Measurements from ENCODE around the gene PWWP3B.
"Not testable (repeated sequence)": the region's sequence is repeated elsewhere in the genome, so short reads cannot be mapped to it uniquely, and the experiment has no call there.

The PWWP3B gene

DNA sequence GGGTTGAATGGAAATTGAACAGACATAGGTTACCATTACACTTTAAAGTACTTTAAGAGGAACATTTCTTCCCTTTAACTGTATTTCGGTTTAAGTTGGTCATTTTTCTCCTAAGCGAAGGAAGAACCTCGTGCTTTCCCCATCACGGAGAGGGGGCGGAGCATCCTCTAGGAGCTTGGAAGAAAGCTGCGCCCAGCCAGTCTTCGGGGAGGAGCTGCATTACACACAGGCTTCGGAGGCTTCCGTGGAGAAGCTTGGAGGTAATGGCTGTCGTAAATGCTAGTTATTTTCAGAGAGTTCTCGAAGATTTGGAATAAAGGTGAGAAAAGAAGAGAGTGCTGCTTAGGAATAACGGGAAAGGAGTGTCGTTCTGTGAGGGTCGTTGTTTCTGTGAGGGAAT is at the start of gene PWWP3B:
Gene PWWP3B, plus strand, starts transcription at position 199 of the 400 bp plus-strand sequence. CDS start 37,128 bp downstream, outside the sequence.
- H3K4me3 Mint-ChIP-seq = no peak within 1 kb of the TSS
- H3K36me3 Mint-ChIP-seq (ENCODE audit: low read depth) = no peaks in the 10 kb centered on the region
- H3K4me1 Mint-ChIP-seq (ENCODE audit: low read depth) = no peaks in the 10 kb centered on the region
- no peaks in the 10 kb centered on the region for H3K9me3 Mint-ChIP-seq
- no peak within 1 kb of the TSS for H3K27ac Mint-ChIP-seq
- no peak for DNase-seq (ENCODE audit: low spot score)
- no peaks in the 10 kb centered on the region for H3K27me3 Mint-ChIP-seq (ENCODE audit: low read depth)

DNA sequence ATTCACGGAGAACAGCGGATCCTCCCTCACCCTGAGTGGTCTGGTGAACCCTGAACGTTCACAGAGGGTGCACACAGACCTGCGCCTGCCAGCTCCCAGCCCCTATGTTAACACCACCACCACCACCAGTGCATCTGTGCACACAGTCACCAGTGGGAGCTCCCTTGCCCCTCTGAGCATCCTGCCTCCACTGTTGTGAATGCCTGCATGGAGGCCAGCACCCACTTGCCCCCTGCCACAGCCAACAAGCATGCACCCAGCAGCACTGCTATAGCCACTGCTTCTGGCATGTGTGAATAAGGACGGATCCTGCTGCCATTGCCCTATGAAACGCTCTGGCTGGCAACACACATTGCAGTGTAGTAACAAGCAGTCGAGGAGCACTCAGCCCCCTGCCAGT is 29.1 kb upstream of the PWWP3B start:
- no peak for DNase-seq (ENCODE audit: low spot score)
- no peaks in the 10 kb centered on the region for H3K4me1 Mint-ChIP-seq (ENCODE audit: low read depth)
- no peaks in the 10 kb centered on the region for H3K27me3 Mint-ChIP-seq (ENCODE audit: low read depth)
- H3K27ac Mint-ChIP-seq = no peak overlapping the region
- no peak overlapping the region for H3K4me3 Mint-ChIP-seq
- no peaks in the 10 kb centered on the region for H3K36me3 Mint-ChIP-seq (ENCODE audit: low read depth)
- H3K9me3 Mint-ChIP-seq = peaks cover 12% of the 10 kb centered on the region

DNA sequence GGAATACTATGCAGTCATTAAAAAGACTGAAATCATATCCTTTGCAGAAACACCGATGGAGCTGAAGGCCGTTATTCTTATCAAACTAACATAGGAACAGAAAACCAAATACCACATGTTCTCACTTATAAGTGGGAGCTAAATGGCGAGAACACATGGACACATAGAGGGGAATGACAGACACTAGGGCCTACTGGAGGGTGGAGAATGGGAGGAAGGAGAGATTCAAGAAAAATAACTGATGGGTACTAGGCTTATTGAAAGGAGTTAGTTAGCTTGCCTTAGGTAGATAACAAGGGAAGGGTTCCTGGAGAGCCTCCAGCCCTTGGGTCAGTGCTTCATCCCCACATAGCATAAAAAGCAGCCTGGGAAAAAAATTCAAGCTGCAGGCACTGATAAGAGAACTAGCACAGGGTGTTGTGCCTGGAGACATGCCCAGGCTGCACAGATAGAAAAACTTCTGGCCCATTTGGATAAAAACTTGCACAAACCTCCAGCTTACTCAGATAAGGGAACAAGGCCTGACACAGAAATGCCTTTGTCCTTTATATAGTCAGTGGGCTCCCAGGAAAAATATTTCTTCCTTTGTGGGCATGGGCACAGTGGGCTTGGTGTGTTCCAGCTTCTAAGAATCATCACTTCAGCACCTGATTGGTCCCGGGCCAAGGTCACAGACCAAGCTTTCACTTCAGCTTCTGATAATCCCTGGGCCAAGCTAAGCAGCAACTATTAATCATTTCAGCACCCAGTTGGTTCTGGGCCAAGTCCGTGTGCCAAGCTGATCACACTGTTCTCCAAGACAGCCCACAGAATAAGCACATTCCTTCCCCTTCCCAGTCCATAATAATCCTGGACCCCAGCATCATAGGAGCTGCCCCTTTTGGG is 23.1 kb upstream of the PWWP3B start:
- Mint-ChIP-seq H3K4me3 (no peak overlapping the region), H3K27ac (no peak overlapping the region), H3K27me3 (ENCODE audit: low read depth) (no peaks in the 10 kb centered on the region), H3K9me3 (peaks cover 15% of the 10 kb centered on the region), H3K36me3 (ENCODE audit: low read depth) (no peaks in the 10 kb centered on the region), H3K4me1 (ENCODE audit: low read depth) (no peaks in the 10 kb centered on the region)
- DNase-seq (ENCODE audit: low spot score) = no peak

DNA sequence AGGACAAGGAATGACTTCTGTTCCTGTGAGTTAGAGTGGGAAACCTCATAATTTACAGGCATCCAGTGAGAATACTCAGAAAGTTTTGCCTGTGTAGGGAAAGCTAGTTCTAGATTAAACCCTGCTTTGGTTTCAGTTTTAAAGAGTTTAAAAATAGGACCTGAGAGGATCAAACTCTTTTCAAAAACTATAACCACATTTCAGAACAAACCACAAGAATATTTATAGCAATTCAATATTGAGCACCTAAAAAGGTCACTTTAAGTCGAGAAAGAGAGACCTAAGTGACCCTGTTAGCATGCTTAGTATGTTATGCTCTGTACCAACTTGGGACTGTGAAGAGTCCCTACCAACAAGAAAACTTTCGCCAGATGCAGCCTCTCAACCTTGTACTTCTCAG is 17.4 kb upstream of the PWWP3B start:
- no peak for DNase-seq (ENCODE audit: low spot score)
- no peaks in the 10 kb centered on the region for H3K36me3 Mint-ChIP-seq (ENCODE audit: low read depth)
- H3K27me3 Mint-ChIP-seq (ENCODE audit: low read depth) = no peaks in the 10 kb centered on the region
- peaks cover under 1% of the 10 kb centered on the region for H3K9me3 Mint-ChIP-seq
- H3K4me3 Mint-ChIP-seq = no peak overlapping the region
- H3K27ac Mint-ChIP-seq = no peak overlapping the region
- no peaks in the 10 kb centered on the region for H3K4me1 Mint-ChIP-seq (ENCODE audit: low read depth)

DNA sequence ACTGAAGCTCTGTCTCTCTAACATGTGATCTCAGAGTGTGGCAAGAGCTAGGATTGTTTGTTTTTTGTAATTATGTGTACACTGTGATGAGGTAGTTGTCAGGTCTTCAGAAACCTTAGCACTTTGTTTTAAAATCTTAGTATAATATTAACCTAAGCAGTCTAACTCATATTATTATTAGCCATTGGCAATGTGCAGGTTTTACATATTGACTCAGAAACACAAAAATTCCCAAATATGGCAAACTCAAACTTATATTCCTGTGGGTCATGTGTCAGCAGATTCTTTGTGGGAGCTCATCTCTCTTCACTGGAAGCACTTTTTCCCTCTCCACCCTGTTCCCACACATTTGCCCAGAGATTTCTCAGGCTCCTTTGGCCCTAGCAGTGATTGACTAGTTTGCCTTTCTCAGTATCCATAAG is 8.2 kb upstream of the PWWP3B start:
- H3K9me3 Mint-ChIP-seq = no peaks in the 10 kb centered on the region
- no peak overlapping the region for H3K27ac Mint-ChIP-seq
- no peaks in the 10 kb centered on the region for H3K36me3 Mint-ChIP-seq (ENCODE audit: low read depth)
- no peak overlapping the region for H3K4me3 Mint-ChIP-seq
- no peak for DNase-seq (ENCODE audit: low spot score)
- H3K27me3 Mint-ChIP-seq (ENCODE audit: low read depth) = no peaks in the 10 kb centered on the region
- no peaks in the 10 kb centered on the region for H3K4me1 Mint-ChIP-seq (ENCODE audit: low read depth)

DNA sequence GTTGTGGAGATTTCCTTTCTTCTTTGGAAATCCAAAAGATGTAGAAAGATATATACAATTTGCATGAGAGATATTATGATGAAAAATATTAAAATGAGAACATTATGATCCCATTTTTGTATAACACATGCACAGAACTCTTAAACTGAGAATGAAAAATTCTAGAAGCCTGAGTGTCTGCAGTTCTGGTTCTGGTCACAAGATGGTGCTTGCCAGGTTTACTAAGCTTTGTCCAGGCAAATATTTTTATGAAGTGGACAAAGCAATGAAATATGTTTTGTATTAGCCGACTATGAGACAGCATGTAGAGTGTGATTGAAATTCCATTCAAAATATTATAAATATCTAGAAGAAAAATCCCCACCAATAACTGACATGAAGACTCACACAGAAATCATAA is 2.2 kb downstream of the PWWP3B start:
- no peaks in the 10 kb centered on the region for H3K27me3 Mint-ChIP-seq (ENCODE audit: low read depth)
- no peak overlapping the region for H3K4me3 Mint-ChIP-seq
- H3K27ac Mint-ChIP-seq = no peak overlapping the region
- no peaks in the 10 kb centered on the region for H3K36me3 Mint-ChIP-seq (ENCODE audit: low read depth)
- H3K9me3 Mint-ChIP-seq = no peaks in the 10 kb centered on the region
- no peak for DNase-seq (ENCODE audit: low spot score)
- H3K4me1 Mint-ChIP-seq (ENCODE audit: low read depth) = no peaks in the 10 kb centered on the region

DNA sequence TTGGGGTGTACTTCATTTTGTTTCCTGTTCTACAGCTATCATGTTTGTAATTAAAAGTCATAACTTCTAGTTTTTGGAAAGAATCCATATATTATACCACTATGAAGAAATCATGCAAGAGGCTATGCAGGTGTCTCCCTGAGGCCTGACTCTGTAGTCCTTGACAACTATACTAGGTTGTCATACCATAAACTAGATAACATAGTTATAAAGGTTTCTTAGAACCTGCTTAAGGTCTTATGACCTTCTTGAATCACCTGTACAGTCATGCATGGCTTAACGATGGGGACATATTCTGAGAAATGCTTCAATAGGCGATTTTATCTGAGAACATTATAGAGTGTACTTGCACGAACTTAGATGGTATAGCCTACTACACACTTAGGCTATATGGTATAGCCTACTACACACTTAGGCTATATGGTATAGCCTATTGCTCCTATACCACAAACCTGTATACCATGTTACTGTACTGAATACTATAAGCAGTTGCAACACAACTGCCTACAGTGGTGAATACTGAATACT is 3.3 kb downstream of the PWWP3B start:
- Mint-ChIP-seq H3K4me1 (ENCODE audit: low read depth) (no peaks in the 10 kb centered on the region), H3K27ac (no peak overlapping the region), H3K4me3 (no peak overlapping the region), H3K36me3 (ENCODE audit: low read depth) (no peaks in the 10 kb centered on the region), H3K9me3 (no peaks in the 10 kb centered on the region), H3K27me3 (ENCODE audit: low read depth) (no peaks in the 10 kb centered on the region)
- no peak for DNase-seq (ENCODE audit: low spot score)

DNA sequence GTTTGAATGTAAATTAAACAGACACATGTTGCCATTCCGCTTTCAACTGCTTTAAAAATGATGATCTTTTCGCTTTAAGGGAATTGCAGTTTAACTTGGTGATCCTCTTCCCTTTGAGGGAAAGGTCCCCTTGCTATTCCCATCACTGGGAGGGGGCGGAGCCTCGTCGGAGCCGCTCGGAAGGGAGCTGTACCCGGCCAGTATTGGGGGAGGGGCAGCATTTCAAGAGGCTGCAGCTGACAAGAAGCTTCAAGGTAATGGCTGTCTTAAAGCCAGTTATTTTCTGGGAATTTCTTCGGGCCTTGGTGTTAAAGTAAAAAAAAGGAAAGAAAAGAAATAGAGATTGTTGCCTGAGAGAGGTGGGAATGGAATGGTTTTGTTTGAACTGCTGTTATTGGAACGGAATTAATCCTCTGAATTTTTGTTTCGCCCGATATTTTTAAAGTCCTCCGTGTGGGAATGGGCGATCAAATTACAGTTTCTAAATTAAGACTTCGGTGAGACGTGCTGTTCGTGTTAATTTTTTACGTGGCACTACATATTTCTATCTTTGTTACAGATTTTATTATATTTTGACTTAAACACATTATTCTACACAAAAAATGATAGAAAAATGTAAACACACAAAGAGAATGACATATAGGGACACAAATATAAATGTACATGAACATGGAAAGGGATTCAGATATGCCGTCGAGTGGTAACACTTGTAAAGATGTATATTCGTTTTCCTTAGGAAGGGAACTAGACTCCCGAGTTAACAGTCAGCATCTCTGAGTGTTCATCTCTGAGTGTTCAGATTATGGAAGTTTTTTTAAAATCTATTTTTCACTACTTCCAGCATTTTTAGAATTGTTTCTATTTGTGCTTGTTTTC is 9.2 kb downstream of the PWWP3B start:
- H3K9me3 Mint-ChIP-seq = peaks cover 4% of the 10 kb centered on the region
- DNase-seq (ENCODE audit: low spot score) = no peak
- no peak overlapping the region for H3K4me3 Mint-ChIP-seq
- no peak overlapping the region for H3K27ac Mint-ChIP-seq
- no peaks in the 10 kb centered on the region for H3K4me1 Mint-ChIP-seq (ENCODE audit: low read depth)
- no peaks in the 10 kb centered on the region for H3K36me3 Mint-ChIP-seq (ENCODE audit: low read depth)
- no peaks in the 10 kb centered on the region for H3K27me3 Mint-ChIP-seq (ENCODE audit: low read depth)

DNA sequence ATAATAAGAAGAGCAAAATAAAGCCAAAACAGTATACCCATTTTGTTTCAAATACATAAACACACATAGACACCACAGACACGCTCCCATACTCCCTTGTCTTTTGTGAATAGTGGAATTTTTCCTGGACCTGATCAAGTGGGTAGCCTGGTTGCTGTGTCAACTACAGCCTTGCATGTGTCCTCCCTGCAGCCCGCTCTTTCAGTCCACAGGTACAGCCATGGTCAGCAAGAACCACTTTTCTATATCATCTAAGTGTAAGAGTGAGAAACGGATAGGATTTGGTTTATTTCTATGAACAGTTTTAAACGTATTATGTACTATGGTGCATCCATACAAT is 9.8 kb downstream of the PWWP3B start:
- H3K36me3 Mint-ChIP-seq (ENCODE audit: low read depth) = no peaks in the 10 kb centered on the region
- no peaks in the 10 kb centered on the region for H3K27me3 Mint-ChIP-seq (ENCODE audit: low read depth)
- H3K4me3 Mint-ChIP-seq = no peak overlapping the region
- H3K27ac Mint-ChIP-seq = no peak overlapping the region
- no peak for DNase-seq (ENCODE audit: low spot score)
- H3K9me3 Mint-ChIP-seq = peaks cover 6% of the 10 kb centered on the region
- no peaks in the 10 kb centered on the region for H3K4me1 Mint-ChIP-seq (ENCODE audit: low read depth)

DNA sequence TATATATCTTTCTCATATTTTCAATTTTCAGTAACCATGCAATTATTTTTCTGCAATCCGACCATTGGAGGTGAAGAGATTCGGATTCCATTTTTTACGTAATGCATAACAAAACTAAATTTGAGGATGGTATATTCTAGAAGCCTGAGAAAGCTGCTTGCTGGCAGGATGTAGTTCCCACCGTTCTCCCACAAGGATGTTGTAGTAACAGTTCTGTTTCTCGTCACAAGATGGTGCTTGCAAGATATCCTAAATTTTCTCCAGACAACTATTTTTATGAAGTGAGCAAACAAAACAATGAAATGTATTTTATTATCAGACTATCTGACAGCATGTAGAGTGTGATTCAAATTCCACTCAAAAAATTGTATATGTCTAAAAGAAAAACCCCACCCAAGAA is 10.7 kb downstream of the PWWP3B start:
- H3K4me3 Mint-ChIP-seq = no peak overlapping the region
- no peaks in the 10 kb centered on the region for H3K4me1 Mint-ChIP-seq (ENCODE audit: low read depth)
- no peaks in the 10 kb centered on the region for H3K36me3 Mint-ChIP-seq (ENCODE audit: low read depth)
- H3K27me3 Mint-ChIP-seq (ENCODE audit: low read depth) = no peaks in the 10 kb centered on the region
- H3K27ac Mint-ChIP-seq = no peak overlapping the region
- peaks cover 6% of the 10 kb centered on the region for H3K9me3 Mint-ChIP-seq
- DNase-seq (ENCODE audit: low spot score) = no peak

DNA sequence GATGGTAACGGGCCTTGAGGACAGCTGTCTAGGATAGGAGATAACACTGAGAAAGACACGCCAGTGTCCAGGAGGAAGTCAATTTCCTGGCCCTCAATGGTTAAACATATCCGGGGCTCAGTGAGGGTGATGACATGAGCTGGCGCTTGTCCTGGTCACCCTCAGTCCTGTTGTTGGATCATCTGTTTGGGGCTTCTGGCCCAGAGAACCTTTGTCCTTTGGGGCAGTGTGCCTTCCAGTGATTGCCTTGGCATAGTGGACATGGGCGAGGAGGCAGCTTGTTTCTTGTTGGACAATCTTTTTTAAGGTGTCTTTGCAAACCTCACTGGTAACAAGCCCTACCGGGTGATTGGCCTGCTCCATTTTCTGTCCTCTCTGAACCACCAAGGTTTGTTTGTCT is 15.6 kb downstream of the PWWP3B start:
- not testable (repeated sequence) for H3K9me3 Mint-ChIP-seq; H3K27ac Mint-ChIP-seq; H3K4me3 Mint-ChIP-seq; H3K27me3 Mint-ChIP-seq (ENCODE audit: low read depth); H3K4me1 Mint-ChIP-seq (ENCODE audit: low read depth); H3K36me3 Mint-ChIP-seq (ENCODE audit: low read depth); DNase-seq (ENCODE audit: low spot score)

DNA sequence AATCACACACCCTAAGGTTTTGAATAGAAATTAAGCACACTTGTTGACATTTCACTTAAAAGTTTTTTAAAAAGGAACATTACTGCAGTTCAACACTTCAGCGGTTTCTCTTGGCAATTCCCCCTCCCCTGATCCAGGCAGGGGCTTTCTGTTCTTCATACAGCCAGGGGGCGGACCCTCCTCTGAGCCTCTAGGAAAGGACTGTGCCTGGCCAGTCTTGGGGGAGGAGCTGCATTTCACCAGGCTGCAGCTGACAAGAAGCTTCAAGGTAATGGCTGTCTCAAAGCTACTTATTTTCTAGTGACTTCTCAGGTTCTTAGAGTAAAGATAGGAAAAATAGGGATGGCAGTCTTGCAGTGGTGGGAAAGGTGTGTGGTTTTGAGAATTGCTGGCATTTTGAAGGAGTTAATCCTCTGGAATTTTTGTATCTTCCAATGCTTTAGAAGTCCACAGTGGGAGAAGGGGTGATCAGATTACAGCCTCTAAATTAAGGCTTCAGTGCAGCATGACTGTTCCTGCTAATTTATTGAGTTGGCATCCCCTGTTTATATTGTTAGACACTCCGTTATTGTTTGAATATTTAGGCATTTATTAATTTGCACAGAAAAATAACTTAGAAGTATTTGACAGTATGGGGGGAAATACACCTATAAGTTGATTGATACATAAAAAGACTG is 33.5 kb downstream of the PWWP3B start:
- no peak overlapping the region for H3K4me3 Mint-ChIP-seq
- H3K4me1 Mint-ChIP-seq (ENCODE audit: low read depth) = no peaks in the 10 kb centered on the region
- no peaks in the 10 kb centered on the region for H3K9me3 Mint-ChIP-seq
- DNase-seq (ENCODE audit: low spot score) = no peak
- no peaks in the 10 kb centered on the region for H3K27me3 Mint-ChIP-seq (ENCODE audit: low read depth)
- H3K36me3 Mint-ChIP-seq (ENCODE audit: low read depth) = no peaks in the 10 kb centered on the region
- no peak overlapping the region for H3K27ac Mint-ChIP-seq

DNA sequence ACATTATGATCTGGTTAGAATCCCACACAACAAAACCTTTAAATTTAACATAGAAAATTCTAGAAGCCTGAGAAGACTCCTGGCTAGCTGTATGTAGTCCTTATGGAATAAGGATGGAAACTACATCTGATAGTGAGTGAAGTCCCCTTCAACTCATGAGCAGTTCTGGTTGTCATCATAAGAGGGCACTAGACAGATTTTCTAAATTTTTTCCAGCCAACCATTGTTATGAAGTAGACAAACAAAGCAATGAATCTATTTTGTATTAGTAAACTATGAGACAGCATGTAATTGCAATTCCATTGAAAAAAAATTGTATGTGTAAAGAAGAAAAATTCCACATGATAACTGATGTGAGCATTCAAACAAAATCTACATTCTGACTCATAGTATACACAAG is 35.2 kb downstream of the PWWP3B start:
- no peaks in the 10 kb centered on the region for H3K4me1 Mint-ChIP-seq (ENCODE audit: low read depth)
- no peaks in the 10 kb centered on the region for H3K9me3 Mint-ChIP-seq
- no peak overlapping the region for H3K27ac Mint-ChIP-seq
- no peak overlapping the region for H3K4me3 Mint-ChIP-seq
- DNase-seq (ENCODE audit: low spot score) = no peak
- no peaks in the 10 kb centered on the region for H3K27me3 Mint-ChIP-seq (ENCODE audit: low read depth)
- H3K36me3 Mint-ChIP-seq (ENCODE audit: low read depth) = no peaks in the 10 kb centered on the region

DNA sequence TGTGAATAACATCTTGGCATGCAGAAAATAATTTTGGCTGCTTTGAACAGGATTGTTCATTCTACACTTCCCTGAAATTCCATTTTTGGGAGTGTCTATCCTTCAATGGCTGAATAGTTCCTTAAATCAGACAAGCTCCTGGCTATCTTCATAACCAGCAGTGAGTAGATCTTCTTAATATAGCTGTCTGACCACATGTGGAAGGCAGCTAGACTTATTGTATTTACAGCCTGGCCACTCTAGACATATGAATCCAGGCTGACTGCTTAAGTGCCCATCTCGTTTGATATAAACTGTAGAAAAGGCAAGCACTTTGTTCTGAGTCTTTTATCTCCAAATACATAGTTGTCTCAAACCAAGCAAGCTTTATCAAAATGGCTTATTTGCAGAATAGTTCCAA is 40.0 kb downstream of the PWWP3B start:
- Mint-ChIP-seq H3K4me1 (ENCODE audit: low read depth) (no peaks in the 10 kb centered on the region), H3K9me3 (no peaks in the 10 kb centered on the region), H3K4me3 (no peak overlapping the region), H3K36me3 (ENCODE audit: low read depth) (no peaks in the 10 kb centered on the region), H3K27ac (no peak overlapping the region), H3K27me3 (ENCODE audit: low read depth) (no peaks in the 10 kb centered on the region)
- DNase-seq (ENCODE audit: low spot score) = no peak
